ENCODE data around the gene MAGI3. TPM values are rescaled to one million over a fixed set of nuclear protein-coding genes. Genes with fewer than 3 reads are reported as not detected.

The MAGI3 gene
- total and polyA plus RNA-seq, 7 donors: 0.76 to 7.1 (median 2.9) TPM

DNA sequence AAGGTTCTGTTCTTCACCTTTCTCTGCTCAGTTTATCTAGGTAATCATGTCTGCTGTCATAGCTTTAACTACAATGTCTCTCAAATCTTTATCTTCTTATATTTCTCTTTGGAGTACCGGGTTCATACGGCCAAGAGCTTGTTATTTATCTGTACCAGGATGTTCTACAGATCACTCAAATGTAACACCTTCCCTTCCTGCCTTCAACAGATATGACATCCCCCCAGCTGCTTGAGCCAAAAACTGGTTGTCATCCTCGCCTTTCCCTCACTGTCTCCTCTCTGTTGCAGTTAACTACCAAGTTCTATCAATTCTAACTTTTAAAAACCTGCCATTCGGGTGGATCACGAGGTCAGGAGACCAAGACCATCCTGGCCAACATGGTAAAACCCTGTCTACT is 220.1 kb downstream of the MAGI3 start:
- ATAC-seq (no peak), DNase-seq (no peak)
- TF ChIP-seq, protein P1, sequence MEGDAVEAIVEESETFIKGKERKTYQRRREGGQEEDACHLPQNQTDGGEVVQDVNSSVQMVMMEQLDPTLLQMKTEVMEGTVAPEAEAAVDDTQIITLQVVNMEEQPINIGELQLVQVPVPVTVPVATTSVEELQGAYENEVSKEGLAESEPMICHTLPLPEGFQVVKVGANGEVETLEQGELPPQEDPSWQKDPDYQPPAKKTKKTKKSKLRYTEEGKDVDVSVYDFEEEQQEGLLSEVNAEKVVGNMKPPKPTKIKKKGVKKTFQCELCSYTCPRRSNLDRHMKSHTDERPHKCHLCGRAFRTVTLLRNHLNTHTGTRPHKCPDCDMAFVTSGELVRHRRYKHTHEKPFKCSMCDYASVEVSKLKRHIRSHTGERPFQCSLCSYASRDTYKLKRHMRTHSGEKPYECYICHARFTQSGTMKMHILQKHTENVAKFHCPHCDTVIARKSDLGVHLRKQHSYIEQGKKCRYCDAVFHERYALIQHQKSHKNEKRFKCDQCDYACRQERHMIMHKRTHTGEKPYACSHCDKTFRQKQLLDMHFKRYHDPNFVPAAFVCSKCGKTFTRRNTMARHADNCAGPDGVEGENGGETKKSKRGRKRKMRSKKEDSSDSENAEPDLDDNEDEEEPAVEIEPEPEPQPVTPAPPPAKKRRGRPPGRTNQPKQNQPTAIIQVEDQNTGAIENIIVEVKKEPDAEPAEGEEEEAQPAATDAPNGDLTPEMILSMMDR (IDR thresholded peaks at IDR 0.05): no peak
- intact Hi-C loops (cut with DNase I): no loop called here
- Histone ChIP-seq H3K4me3 (no peak overlapping the region), H3K9me3 (no peaks in the 10 kb centered on the region), H3K4me1 (no peaks in the 10 kb centered on the region), H3K27me3 (ENCODE audit: insufficient read depth in 3 of 3, low read length in 2 of 3) (no peaks in the 10 kb centered on the region), H3K36me3 (ENCODE audit: insufficient read depth in 1 of 2, low read depth in 1 of 2) (no peaks in the 10 kb centered on the region), H3K27ac (no peak overlapping the region)
- WGBS, 3 donors: 96 to 97% (median 96%) methylated on average over 5 of the region's 5 CpGs

DNA sequence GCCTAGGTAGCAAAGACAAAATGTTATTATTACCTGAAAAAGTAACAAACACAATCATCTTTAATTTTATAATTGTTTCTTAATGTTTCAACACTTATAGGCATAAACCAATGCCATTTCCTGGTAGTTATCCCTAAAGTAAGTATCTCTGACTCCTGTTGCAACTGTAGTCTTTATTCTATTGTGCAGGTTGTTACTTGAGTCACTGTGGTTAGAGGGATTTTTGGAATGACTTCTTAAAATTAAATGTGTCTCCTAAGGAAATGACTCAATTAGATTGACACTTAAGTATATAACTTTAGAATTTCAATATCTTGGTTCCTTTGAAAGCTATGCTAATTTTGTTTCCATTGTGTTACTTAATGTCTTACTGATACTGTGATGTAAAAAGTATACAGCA is 225.1 kb downstream of the MAGI3 start:
- Histone ChIP-seq H3K4me3 (no peak overlapping the region), H3K27ac (no peak overlapping the region), H3K27me3 (ENCODE audit: insufficient read depth in 3 of 3, low read length in 2 of 3) (no peaks in the 10 kb centered on the region), H3K9me3 (no peaks in the 10 kb centered on the region), H3K36me3 (ENCODE audit: insufficient read depth in 1 of 2, low read depth in 1 of 2) (no peaks in the 10 kb centered on the region), H3K4me1 (no peaks in the 10 kb centered on the region)
- intact Hi-C loops (cut with DNase I): no loop called here
- no peak for DNase-seq
- TF ChIP-seq, protein P1 (IDR thresholded peaks at IDR 0.05): no peak
- no peak for ATAC-seq

DNA sequence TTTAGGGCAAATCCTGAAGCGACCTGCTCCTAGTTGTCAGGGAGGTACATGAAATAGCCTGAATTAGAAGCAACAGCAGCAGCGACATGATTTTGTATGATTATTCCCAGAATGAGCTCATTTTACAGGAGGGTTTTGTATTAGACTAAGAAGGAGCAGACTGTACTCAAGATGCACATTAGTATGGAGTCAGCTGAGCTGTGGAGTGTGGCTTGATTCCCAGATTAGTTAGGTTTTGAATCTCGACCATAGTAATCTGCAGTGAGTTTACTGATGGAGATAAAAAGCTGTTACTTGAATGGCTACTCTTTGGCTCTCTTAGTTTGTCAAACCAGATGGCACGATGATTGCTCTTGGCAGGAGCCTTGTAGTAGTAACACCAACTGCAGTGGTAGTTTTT is 225.8 kb downstream of the MAGI3 start:
- Histone ChIP-seq H3K27me3 (ENCODE audit: insufficient read depth in 3 of 3, low read length in 2 of 3) (no peaks in the 10 kb centered on the region), H3K9me3 (no peaks in the 10 kb centered on the region), H3K4me1 (no peaks in the 10 kb centered on the region), H3K27ac (no peak overlapping the region), H3K4me3 (no peak overlapping the region), H3K36me3 (ENCODE audit: insufficient read depth in 1 of 2, low read depth in 1 of 2) (peaks cover 0 to 3% of the 10 kb centered on the region in 2 donors)
- intact Hi-C loops (cut with DNase I): no loop called here
- TF ChIP-seq, protein P1 (IDR thresholded peaks at IDR 0.05): no peak
- ATAC-seq (no peak), DNase-seq (no peak)
- 50 to 58% (median 56%) methylated on average over 4 of the region's 4 CpGs for WGBS, 3 donors

DNA sequence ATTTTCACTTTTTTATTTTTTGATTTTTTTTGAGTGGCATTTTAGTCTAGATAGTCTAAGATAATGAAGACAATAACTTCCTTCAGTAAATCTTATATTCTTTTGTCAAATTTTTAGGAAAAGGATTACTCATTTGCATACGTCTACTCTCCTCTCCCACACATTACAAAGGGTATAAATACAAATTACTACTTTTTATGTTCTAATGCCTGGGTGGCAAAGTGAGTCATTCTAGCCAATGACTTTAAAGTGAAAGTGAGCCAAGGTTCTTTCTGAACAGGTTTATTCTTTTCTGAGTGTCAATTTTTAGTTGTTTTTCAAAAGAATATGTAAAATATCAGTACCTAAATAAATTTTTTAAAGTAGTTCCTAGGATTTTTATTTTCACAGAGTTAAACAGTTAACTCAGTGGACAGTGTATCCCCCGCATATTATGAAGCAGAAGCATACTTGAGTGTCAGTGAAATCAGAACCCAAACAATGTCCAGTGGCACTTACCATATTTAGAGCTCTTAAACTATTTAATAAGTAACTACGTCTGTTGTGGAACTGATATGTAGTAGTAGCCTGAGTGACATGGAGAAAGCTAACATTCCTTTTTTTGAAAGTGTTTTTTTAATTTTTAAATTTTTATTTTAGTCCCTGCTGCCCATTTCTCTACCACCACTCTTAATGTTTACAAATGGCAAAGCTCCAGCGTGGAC is 227.3 kb downstream of the MAGI3 start:
- intact Hi-C loops (cut with DNase I): no loop called here
- Histone ChIP-seq H3K27me3 (ENCODE audit: insufficient read depth in 3 of 3, low read length in 2 of 3) (no peaks in the 10 kb centered on the region), H3K4me1 (no peaks in the 10 kb centered on the region), H3K9me3 (no peaks in the 10 kb centered on the region), H3K27ac (no peak overlapping the region), H3K36me3 (ENCODE audit: insufficient read depth in 1 of 2, low read depth in 1 of 2) (peaks cover 0 to 3% of the 10 kb centered on the region in 2 donors), H3K4me3 (no peak overlapping the region)
- WGBS, 3 donors: 79 to 93% (median 81%) methylated on average over 4 of the region's 4 CpGs
- no peak for ATAC-seq
- no peak for DNase-seq
- TF ChIP-seq, protein P1 (IDR thresholded peaks at IDR 0.05): no peak

DNA sequence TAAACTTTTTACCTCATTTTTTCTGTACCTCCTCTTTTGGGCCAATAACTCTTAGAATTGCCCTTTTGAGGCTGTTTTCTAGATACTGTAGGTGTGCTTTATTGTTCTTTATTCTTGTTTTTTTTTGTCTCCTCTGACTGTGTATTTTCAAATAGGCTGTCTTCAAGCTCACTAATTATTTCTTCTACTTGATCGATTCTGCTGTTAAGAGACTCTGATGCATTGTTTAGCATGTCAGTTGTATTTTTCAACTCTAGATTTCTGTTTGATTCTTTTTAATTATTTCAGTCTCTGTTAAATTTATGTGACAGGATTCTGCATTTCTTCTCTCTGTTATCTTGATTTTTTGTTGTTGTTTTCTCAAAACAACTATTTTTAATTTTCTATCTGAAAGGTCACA is 238.7 kb downstream of the MAGI3 start:
- TF ChIP-seq, protein P1 (IDR thresholded peaks at IDR 0.05): no peak
- Histone ChIP-seq H3K4me3 (no peak overlapping the region), H3K4me1 (no peaks in the 10 kb centered on the region), H3K27ac (no peak overlapping the region), H3K9me3 (peaks cover 11% of the 10 kb centered on the region), H3K27me3 (ENCODE audit: insufficient read depth in 3 of 3, low read length in 2 of 3) (no peaks in the 10 kb centered on the region), H3K36me3 (ENCODE audit: insufficient read depth in 1 of 2, low read depth in 1 of 2) (peaks cover 0 to 5% of the 10 kb centered on the region in 2 donors)
- no peak for DNase-seq
- intact Hi-C loops (cut with DNase I): no loop called here
- no peak for ATAC-seq
- WGBS, 3 donors: 96 to 98% (median 97%) methylated on average over 1 of the region's 1 CpG
